GM19468 (cell line): ENCODE results near the gene NIPAL3.
"Not testable (repeated sequence)": the region's sequence is repeated elsewhere in the genome, so short reads cannot be mapped to it uniquely, and the experiment has no call there.

Source experiments
- ATAC-seq: cut with Tn5 transposase; IDR thresholded peaks from one replicate; pipeline ENCODE4 v1.9.1; 2021; ENCODE audit warnings: mild to moderate bottlenecking, moderate library complexity, moderate number of reproducible peaks; ENCODE audit not compliant: unreplicated experiment; ENCODE audit errors: extremely low read depth

NIPAL3 gene

DNA sequence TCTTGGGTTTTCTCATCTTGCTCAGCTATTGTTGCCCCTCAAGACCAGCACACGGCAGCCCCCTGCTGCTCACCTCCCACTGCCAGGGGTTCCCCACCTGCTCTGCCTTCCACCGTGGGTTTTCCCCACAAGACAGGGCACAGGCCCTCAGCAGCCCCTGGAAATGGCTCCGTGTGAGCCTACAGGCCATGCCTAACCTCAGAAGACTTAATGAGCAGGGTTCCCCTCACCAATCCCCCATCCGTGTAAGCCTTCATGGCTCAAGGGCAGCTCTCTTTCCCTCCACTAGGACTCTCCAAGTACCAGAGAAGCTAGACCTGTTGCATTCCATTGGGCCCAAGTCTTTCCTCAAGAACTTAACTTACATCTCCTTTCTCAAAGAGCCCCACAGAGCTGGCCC lies 68.6 kb downstream of the NIPAL3 start:
- ATAC-seq, result no peak

DNA sequence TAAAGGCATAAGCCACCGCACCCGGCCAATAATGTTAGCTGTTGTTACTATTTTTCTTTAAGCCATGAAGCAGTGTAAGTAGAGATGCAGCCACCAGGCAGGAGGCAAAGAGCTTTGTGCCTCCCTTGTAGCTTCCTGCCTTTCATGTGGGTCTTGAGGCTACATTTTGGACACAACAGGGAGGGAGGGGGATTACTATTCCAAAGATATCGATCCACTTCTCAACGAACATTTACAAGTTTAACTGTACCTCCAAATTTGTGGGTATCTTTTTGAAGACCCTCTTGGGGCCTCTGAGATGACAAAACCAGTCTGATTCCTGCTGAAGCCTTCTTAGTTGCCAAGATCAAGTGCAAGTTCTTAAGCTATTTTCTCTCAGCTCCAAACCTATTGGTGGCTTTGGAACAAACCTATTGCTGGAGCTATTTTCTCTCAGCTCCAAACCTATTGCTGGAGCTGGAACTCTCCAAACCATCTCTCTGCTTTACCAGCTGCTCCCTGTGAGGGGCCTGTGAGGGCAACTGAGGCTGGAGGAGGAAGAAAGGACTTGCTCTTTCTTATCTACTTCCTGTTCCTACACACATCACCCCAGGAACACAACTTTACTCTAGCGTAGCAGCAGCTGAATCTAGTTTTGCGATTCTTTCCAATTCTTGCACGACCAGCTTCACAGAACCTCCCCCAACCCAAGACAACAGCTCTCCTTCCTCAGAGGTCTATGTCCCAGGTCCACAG lies 70.9 kb downstream of the NIPAL3 start:
- no peak for ATAC-seq

- ATAC-seq, result no peak
Measured at GRCh38 chr1:24487455-24487854, 71.9 kb downstream of the NIPAL3 start.

DNA sequence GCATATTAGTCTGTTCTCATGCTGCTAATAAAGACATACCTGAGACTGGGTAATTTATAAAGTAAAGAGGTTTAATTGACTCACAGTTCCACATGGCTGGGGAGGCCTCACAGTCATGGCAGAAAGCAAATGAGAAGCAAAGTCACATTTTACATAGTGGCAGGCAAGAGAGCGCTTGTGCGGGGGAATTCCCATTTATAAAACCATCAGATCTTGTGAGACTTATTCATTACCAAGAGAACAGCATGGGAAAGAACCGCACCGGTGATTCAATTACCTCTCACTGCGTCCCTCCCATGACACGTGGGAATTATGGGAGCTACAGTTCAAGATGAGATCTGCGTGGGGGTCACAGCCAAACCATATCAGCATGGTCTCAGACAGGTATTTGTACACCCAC lies 72.6 kb downstream of the NIPAL3 start:
- not testable (repeated sequence) for ATAC-seq

- no peak for ATAC-seq
Measured at GRCh38 chr1:24489674-24490073, 74.1 kb downstream of the NIPAL3 start.

DNA sequence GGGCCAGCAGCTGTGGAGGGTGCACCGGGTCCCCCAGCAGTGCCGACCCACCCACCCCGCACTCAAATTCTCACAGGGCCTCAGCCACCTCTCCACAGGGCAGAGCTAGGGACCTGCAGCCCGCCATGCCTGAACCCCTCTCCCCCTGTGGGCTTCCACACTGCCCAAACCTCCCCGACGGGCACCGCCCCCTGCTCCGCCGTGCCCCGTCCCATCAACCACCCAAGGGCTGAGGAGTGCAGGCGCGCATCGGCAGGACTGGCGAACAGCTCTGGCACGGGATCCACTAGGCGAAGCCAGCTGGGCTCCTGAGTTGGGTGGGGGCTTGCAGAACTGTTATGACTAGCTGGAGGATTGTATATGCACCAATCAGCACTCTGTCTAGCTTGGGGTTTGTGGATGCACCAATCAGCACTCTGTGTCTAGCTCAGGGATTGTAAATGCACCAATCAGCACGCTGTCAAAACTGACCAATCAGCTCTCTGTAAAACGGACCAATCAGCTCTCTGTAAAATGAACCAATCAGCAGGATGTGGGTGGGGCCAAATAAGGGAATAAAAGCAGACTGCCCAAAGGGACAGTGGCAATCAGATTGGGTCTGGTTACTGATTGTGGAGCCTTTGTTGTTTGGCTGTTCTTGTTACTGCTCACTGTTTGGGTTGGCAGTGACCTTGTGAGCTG lies 74.6 kb downstream of the NIPAL3 start:
- ATAC-seq, result no peak

DNA sequence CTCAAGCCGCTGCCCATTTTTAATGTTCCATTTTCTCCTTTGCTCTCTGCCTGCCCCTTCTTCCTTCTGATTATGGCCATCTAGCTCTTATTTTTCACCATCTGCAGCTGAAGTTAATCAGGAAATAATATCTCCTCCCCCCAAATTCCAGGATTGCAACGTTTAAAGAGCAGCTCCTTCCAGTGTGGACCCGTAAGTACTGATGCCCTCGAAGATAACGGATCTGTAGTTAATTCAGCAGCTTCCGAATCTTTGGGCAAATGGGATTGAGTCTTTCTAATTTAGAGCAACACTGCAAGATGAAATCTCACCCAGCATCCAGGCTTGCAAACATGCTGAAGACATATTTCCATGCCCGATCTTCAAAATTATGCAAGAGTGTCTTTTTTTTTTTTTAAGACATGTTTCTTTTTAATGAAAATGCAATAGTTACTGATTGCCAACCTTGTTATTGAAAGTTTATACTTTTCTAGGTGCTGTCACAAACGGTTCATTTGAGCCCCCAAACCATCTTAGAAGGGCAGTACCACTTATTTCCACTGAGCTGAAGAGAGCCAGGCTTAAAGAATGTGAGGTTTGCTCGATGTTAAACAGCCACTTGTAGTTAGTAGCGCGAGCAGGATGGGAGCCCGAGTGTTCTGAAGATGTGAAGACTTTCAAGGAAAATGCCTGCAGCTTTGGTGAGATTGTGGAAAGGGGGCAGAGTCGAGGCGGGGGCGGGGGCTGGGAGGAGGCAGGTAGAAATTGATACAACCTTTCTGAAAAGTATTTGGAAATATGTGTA lies 76.2 kb downstream of the NIPAL3 start:
- no peak for ATAC-seq

GRCh38 chr1:24492935-24493334 lies 77.3 kb downstream of the NIPAL3 start:
- ATAC-seq, result not testable (repeated sequence)

GRCh38 chr1:24493785-24494184 lies 78.2 kb downstream of the NIPAL3 start:
- ATAC-seq, result no peak

DNA sequence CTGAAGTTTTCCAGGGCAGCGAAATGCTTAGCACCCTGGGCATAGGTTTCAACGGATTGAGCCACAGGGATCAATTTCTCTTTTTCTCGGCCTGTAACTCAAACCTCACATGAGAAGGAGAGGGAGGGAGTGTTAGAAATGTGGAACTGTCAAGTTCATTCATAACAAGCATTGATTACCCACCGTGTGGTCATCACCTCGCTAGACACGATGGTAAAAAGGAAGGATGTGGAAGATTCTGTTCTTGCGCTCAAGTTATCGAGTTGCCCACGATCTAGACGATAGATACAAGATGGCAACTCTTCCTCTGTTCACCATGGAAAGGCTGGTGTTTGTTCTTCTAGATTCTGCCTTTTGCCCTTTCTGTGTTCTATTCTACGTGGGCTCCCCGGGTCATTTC lies 83.0 kb downstream of the NIPAL3 start:
- no peak for ATAC-seq

DNA sequence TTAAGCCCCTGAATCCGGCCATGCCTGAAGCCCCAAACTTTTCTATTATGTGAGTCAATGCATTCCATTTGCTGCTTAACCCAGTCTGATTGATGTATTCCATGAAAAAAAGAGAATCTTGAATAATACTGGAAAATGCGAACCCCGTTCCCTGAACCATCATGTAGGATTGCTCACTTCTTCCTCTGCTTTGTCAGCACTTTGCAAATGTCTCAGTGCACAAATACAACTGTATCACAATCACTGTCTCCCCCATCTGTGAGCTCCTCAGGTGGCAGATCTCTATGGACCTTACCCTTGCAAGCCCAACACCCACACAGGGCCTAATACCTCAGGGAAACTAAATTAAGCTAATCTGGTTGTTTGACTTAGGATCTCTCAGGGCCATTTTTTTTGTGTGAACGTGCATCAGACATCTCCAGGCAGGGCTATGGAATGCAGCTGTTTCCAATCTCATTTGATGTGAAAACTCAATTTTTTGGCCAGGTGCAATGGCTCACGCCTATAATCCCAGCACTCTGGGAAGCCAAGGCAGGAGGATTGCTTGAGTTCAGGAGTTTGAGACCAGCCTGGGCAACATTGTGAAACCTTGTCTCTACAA lies 84.9 kb downstream of the NIPAL3 start:
- no peak for ATAC-seq

DNA sequence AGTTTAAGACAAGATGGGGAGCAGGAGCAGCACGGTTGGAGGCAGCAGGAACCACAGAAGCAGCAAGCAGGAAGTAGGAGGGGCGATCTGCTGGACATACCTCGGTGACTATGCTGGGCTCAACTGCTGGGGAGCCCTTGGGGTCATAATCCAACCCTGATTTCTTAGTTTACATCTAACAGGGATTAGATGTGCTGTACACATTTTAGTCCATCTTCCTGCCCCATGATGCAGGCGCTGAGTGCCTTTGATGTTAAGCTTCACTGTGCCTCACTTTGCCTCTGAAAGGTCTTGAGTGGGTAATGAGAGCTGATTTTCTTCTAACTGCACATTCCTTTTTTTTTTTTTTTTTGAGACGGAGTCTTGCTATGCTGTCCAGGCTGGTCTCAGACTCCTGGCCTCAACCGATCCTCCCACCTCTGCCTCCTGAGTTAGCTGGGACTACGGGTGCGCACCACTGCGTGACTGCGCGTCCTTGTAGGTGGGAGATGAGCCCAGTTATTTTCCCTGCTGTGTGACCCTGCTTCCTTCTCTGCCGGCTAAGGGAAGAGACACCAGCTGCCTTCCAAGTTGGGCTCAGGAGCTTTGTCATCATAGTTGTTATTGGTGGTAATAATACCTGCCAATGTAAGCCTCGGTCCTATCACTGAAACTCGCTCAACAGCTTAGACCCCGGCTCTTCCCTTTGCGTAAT lies 85.9 kb downstream of the NIPAL3 start:
- ATAC-seq, result no peak

GRCh38 chr1:24502065-24502708 lies 86.6 kb downstream of the NIPAL3 start:
- ATAC-seq, result no peak

GRCh38 chr1:24502709-24503058 lies 87.1 kb downstream of the NIPAL3 start, which contains the start of gene RCAN3:
TSS of gene RCAN3 (plus strand) at chr1:24502836. CDS start at chr1:24514373, 11,537 bp downstream.
- no peak for ATAC-seq

- no peak for ATAC-seq
Measured at GRCh38 chr1:24503059-24503751, 87.6 kb downstream of the NIPAL3 start.

DNA sequence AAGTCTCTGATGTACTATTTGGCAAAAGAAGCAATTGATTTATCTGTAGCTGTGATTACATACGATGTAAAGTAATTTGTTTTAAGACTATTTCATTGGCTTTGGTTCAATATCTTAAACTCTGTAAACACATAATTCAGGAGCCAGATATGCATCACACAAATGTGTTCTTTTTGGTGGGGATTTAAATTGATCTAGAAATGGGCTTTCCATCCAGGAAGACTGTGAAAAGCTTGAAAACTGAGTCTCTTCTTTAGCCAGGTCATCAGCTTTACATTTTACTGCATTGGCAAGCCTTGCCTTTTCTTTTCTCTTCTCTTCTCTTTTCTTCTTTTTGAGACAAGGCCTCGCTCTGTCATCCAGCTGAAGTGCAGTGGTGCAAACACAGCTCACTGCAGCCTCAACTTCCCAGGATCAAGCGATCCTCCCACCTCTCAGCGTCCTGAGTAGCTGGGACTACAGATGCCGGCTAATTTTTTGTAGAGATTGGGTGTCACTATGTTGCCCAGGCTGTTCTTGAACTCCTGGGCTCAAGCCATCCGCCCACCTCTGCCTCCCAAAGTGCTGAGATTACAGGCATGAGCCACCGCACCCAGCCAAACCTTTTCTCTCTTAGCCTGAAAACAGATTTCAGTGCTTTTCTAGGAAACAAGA lies 88.4 kb downstream of the NIPAL3 start:
- ATAC-seq, result no peak

GRCh38 chr1:24504560-24504959 lies 89.0 kb downstream of the NIPAL3 start:
- ATAC-seq, result no peak

- ATAC-seq, result no peak
Measured at GRCh38 chr1:24505816-24506215, 90.2 kb downstream of the NIPAL3 start.
